Gastrocnemius medialis (tissue), 4 donors: Measurements from ENCODE around the gene SLC1A2. TPM values are rescaled to one million over a fixed set of nuclear protein-coding genes. Genes with fewer than 3 reads are reported as not detected.

Experiments used
- ATAC-seq, 2 donors: fragments of 150-250 bp; one replicate each; pipeline ENCODE4 v1.9.1; 2016
- DNase-seq, 2 donors: peaks; one replicate each; pipeline ENCODE4 v3.0.0-alpha.2; 2019
- H3K27ac ChIP-seq, 4 donors: fragments of 200-600 bp; sonication (generic); 1 replicate in 1 of 4; 2 replicates in 3 of 4; pipeline ENCODE4 v1.5.1; 2016 to 2018; ENCODE audit warnings: mild to moderate bottlenecking in 2 of 4, moderate library complexity in 1 of 4
- H3K27me3 ChIP-seq, 3 donors: fragments of 200-600 bp; sonication (generic) in 2 of 3; 1 replicate in 1 of 3; 2 replicates in 2 of 3; pipeline versions ENCODE4 v1.5.1 to v1.6.0; 2016 to 2019; ENCODE audit warnings: mild to moderate bottlenecking in 1 of 3, moderate library complexity in 1 of 3
- H3K36me3 ChIP-seq, 2 donors: fragments of 200-600 bp; sonication (generic) in 1 of 2; one replicate each; pipeline ENCODE4 v1.5.1; 2017 to 2018
- H3K4me1 ChIP-seq, 2 donors: fragments of 200-600 bp; sonication (generic) in 1 of 2; one replicate each; pipeline ENCODE4 v1.5.1; 2016 to 2017; ENCODE audit warnings: mild to moderate bottlenecking in 2 of 2
- H3K4me3 ChIP-seq, 4 donors: fragments of 200-600 bp; sonication (generic) in 3 of 4; 1 replicate in 1 of 4; 2 replicates in 3 of 4; pipeline ENCODE4 v1.5.1; 2016 to 2019; ENCODE audit warnings: mild to moderate bottlenecking in 2 of 4
- H3K9me3 ChIP-seq, 3 donors: fragments of 200-600 bp; sonication (generic) in 2 of 3; 1 replicate in 1 of 3; 2 replicates in 2 of 3; pipeline ENCODE4 v1.5.1; 2016 to 2019
- CTCF ChIP-seq, 5 experiments: fragments of 450-650 bp in 3 of 5; fragments of 200-600 bp in 2 of 5; sonication (generic) in 2 of 5; IDR thresholded peaks in 4 of 5; conservative IDR thresholded peaks in 1 of 5; 1 replicate in 4 of 5; 2 replicates in 1 of 5; pipeline ENCODE4 v1.5.1; 2016 to 2019; ENCODE audit warnings: antibody characterized with exemption in 5 of 5, mild to moderate bottlenecking in 3 of 5, moderate library complexity in 3 of 5
- POLR2A ChIP-seq, 2 donors: fragments of 450-650 bp; IDR thresholded peaks; one replicate each; pipeline ENCODE4 v1.6.1; 2017; ENCODE audit warnings: antibody characterized with exemption in 2 of 2, mild to moderate bottlenecking in 2 of 2, moderate library complexity in 2 of 2
- in situ Hi-C, 4 donors: fragments of 200-750 bp; cut with MboI; loops; one replicate each; pipeline versions ENCODE4 v1.15.0 to v1.8.0; 2017; ENCODE audit warnings: low sequenced_read_pairs in 4 of 4
- intact Hi-C: fragments of 100-400 bp; cut with DNase I; formaldehyde crosslinking; loops from one replicate; pipeline ENCODE4 v1.15.1; 2023; ENCODE audit warnings: low total_unique reads
- total RNA-seq, 4 donors: library from RNA; depleted of rRNA; stranded (reverse); fragments of >200 nt; gene quantifications; one replicate each; pipeline versions ENCODE4 v1.1.0 to v1.2.3, GENCODE V29; 2016

SLC1A2 gene
- total RNA-seq, 4 donors from 2014 or later, result 0.15 to 1.1 (median 0.52) TPM

GRCh38 chr11:35330156-35330889 is 89.0 kb downstream of the SLC1A2 start:
- intact Hi-C loops (no loop called here), in situ Hi-C loops (no loop called here)
- H3K36me3 ChIP-seq, result no peaks in the 10 kb centered on the region
- no peak for ATAC-seq
- no peaks in the 10 kb centered on the region for H3K27me3 ChIP-seq
- TF ChIP-seq POLR2A (IDR thresholded peaks at IDR 0.05), result no peak
- no peak for DNase-seq
- H3K4me1 ChIP-seq, result no peaks in the 10 kb centered on the region
- no peaks in the 10 kb centered on the region for H3K9me3 ChIP-seq
- no peak overlapping the region for H3K4me3 ChIP-seq
- no peak overlapping the region for H3K27ac ChIP-seq

GRCh38 chr11:35327829-35328228 is 91.5 kb downstream of the SLC1A2 start:
- no peak for DNase-seq
- Histone ChIP-seq H3K27ac (no peak overlapping the region), H3K36me3 (no peaks in the 10 kb centered on the region), H3K27me3 (no peaks in the 10 kb centered on the region), H3K4me1 (peaks cover 0 to 4% of the 10 kb centered on the region in 2 donors), H3K9me3 (no peaks in the 10 kb centered on the region), H3K4me3 (no peak overlapping the region)
- TF ChIP-seq CTCF (IDR thresholded peaks at IDR 0.05 in 4 of 5, conservative IDR thresholded peaks at IDR 0.05 in 1 of 5) (no peak), POLR2A (IDR thresholded peaks at IDR 0.05) (no peak)
- in situ Hi-C loops (no loop called here), intact Hi-C loops (no loop called here)
- no peak for ATAC-seq

- DNase-seq (no peak), ATAC-seq (no peak)
- intact Hi-C loops, result no loop called here
- Histone ChIP-seq H3K36me3 (no peaks in the 10 kb centered on the region), H3K27me3 (no peaks in the 10 kb centered on the region), H3K4me3 (no peak overlapping the region), H3K9me3 (no peaks in the 10 kb centered on the region), H3K27ac (no peak overlapping the region), H3K4me1 (peaks cover 0 to 13% of the 10 kb centered on the region in 2 donors)
- TF ChIP-seq CTCF (IDR thresholded peaks at IDR 0.05 in 4 of 5, conservative IDR thresholded peaks at IDR 0.05 in 1 of 5) (no peak), POLR2A (IDR thresholded peaks at IDR 0.05) (no peak)
- in situ Hi-C loops, result no loop called here
These were observed 93.0 kb downstream of the SLC1A2 start for GRCh38 chr11:35326266-35326879.

- Histone ChIP-seq H3K27ac (no peak overlapping the region), H3K9me3 (no peaks in the 10 kb centered on the region), H3K27me3 (no peaks in the 10 kb centered on the region), H3K4me1 (peaks cover 0 to 13% of the 10 kb centered on the region in 2 donors), H3K36me3 (no peaks in the 10 kb centered on the region), H3K4me3 (no peak overlapping the region)
- DNase-seq (no peak), ATAC-seq (no peak)
- TF ChIP-seq POLR2A (IDR thresholded peaks at IDR 0.05) (no peak), CTCF (IDR thresholded peaks at IDR 0.05 in 4 of 5, conservative IDR thresholded peaks at IDR 0.05 in 1 of 5) (no peak)
- intact Hi-C loops, result no loop called here
- in situ Hi-C loops, result no loop called here
These were observed 94.4 kb downstream of the SLC1A2 start for GRCh38 chr11:35324981-35325380.

GRCh38 chr11:35324183-35324886 is 95.0 kb downstream of the SLC1A2 start:
- intact Hi-C loops (no loop called here), in situ Hi-C loops (no loop called here)
- H3K4me1 ChIP-seq, result peaks cover 0 to 13% of the 10 kb centered on the region in 2 donors
- ATAC-seq (no peak), DNase-seq (no peak)
- no peak overlapping the region for H3K4me3 ChIP-seq
- no peaks in the 10 kb centered on the region for H3K9me3 ChIP-seq
- TF ChIP-seq POLR2A (IDR thresholded peaks at IDR 0.05) (no peak), CTCF (IDR thresholded peaks at IDR 0.05 in 4 of 5, conservative IDR thresholded peaks at IDR 0.05 in 1 of 5) (no peak)
- H3K27me3 ChIP-seq, result no peaks in the 10 kb centered on the region
- H3K27ac ChIP-seq, result no peak overlapping the region
- H3K36me3 ChIP-seq, result no peaks in the 10 kb centered on the region
